Liver (tissue), 9 donors: ENCODE results near the gene NRG3. TPM values are rescaled to one million over a fixed set of nuclear protein-coding genes. Genes with fewer than 3 reads are reported as not detected.

Experiments
- DNase-seq: peaks from one replicate; pipeline ENCODE4 v3.0.0-alpha.2; 2017; ENCODE audit warnings: low spot score
- H3K27ac ChIP-seq, 2 donors: one replicate each; pipeline ENCODE4 v1.7.0; 2013; ENCODE audit warnings: inconsistent platforms in 2 of 2, low read length in 2 of 2, control low read depth in 1 of 2, low read depth in 1 of 2, mild to moderate bottlenecking in 1 of 2
- H3K27me3 ChIP-seq, 4 donors: one replicate each; pipeline versions ENCODE4 v1.6.1 to v1.7.0; 2013; ENCODE audit warnings: low read length in 3 of 4, inconsistent platforms in 1 of 4, mild to moderate bottlenecking in 1 of 4, moderate library complexity in 1 of 4; ENCODE audit not compliant: control insufficient read depth in 4 of 4, insufficient read depth in 4 of 4
- H3K36me3 ChIP-seq, 4 donors: one replicate each; pipeline versions ENCODE4 v1.6.1 to v1.7.0; 2013; ENCODE audit warnings: low read length in 3 of 4, mild to moderate bottlenecking in 3 of 4, low read depth in 1 of 4, moderate library complexity in 1 of 4; ENCODE audit not compliant: control insufficient read depth in 4 of 4, insufficient read depth in 3 of 4
- H3K4me1 ChIP-seq, 4 donors: one replicate each; pipeline versions ENCODE4 v1.6.1 to v1.7.0; 2013; ENCODE audit warnings: low read length in 3 of 4, mild to moderate bottlenecking in 3 of 4, moderate library complexity in 1 of 4; ENCODE audit not compliant: control insufficient read depth in 4 of 4, insufficient read depth in 4 of 4
- H3K4me3 ChIP-seq, 3 donors: one replicate each; pipeline versions ENCODE4 v1.6.1 to v1.7.0; 2013; ENCODE audit warnings: low read length in 3 of 3, control low read depth in 1 of 3, low read depth in 1 of 3, mild to moderate bottlenecking in 1 of 3
- H3K9ac ChIP-seq, 2 donors: one replicate each; pipeline ENCODE4 v1.7.0; 2013; ENCODE audit warnings: low read length in 2 of 2, mild to moderate bottlenecking in 2 of 2, moderate library complexity in 2 of 2, control low read depth in 1 of 2, low read depth in 1 of 2
- H3K9me3 ChIP-seq, 4 donors: one replicate each; pipeline versions ENCODE4 v1.6.1 to v1.7.0; 2013; ENCODE audit warnings: low read length in 3 of 4; ENCODE audit not compliant: control insufficient read depth in 4 of 4
- FOXA1 ChIP-seq: IDR thresholded peaks from 2 replicates; pipeline ENCODE4 v1.6.1; 2016; ENCODE audit warnings: antibody characterized with exemption
- FOXA2 ChIP-seq: IDR thresholded peaks from 2 replicates; pipeline ENCODE4 v1.6.1; 2016; ENCODE audit warnings: antibody characterized with exemption
- GABPA ChIP-seq, 2 donors: IDR thresholded peaks in 1 of 2; conservative IDR thresholded peaks in 1 of 2; 2 replicates each; pipeline ENCODE4 v1.6.1; 2016; ENCODE audit warnings: antibody characterized with exemption in 2 of 2, mild to moderate bottlenecking in 1 of 2, moderate library complexity in 1 of 2
- HNF4A ChIP-seq, 2 donors: conservative IDR thresholded peaks; 2 replicates each; pipeline ENCODE4 v1.6.1; 2016; ENCODE audit warnings: antibody characterized with exemption in 2 of 2, mild to moderate bottlenecking in 2 of 2
- HNF4G ChIP-seq: IDR thresholded peaks from 2 replicates; pipeline ENCODE4 v1.6.1; 2016; ENCODE audit warnings: antibody characterized with exemption
- JUND ChIP-seq, 2 donors: IDR thresholded peaks; 2 replicates each; pipeline ENCODE4 v1.6.1; 2016; ENCODE audit warnings: antibody characterized with exemption in 2 of 2
- NR2F2 ChIP-seq: IDR thresholded peaks from 2 replicates; pipeline ENCODE4 v1.6.1; 2016; ENCODE audit warnings: antibody characterized with exemption
- RAD21 ChIP-seq, 2 donors: IDR thresholded peaks; 2 replicates each; pipeline ENCODE4 v1.6.1; 2016; ENCODE audit warnings: antibody characterized with exemption in 2 of 2, mild to moderate bottlenecking in 2 of 2
- RXRA ChIP-seq, 2 donors: IDR thresholded peaks; 2 replicates each; pipeline ENCODE4 v1.6.1; 2017 to 2018; ENCODE audit warnings: antibody characterized with exemption in 2 of 2, mild to moderate bottlenecking in 1 of 2
- SP1 ChIP-seq: IDR thresholded peaks from 2 replicates; pipeline ENCODE4 v1.6.1; 2018; ENCODE audit warnings: antibody characterized with exemption, mild to moderate bottlenecking
- TAF1 ChIP-seq: conservative IDR thresholded peaks from 2 replicates; pipeline ENCODE4 v1.6.1; 2016; ENCODE audit warnings: antibody characterized with exemption, mild to moderate bottlenecking
- WGBS: extraction: QIAGEN DNeasy Blood & Tissue Kit; methylation state at CpG from one replicate; pipeline ENCODE4 v1.1.7; 2013; 5-methylcytosine and 5-hydroxymethylcytosine counted together
- polyA plus RNA-seq, 2 donors: library from polyadenylated mRNA; stranded (reverse) in 1 of 2; unstranded in 1 of 2; fragments of 200-250 nt in 1 of 2; fragments of >200 nt in 1 of 2; fragmentation: Nextera tagmentation in 1 of 2; extraction: Ambion mirVana in 1 of 2; gene quantifications; one replicate each; pipeline versions ENCODE4 v1.2.1 to v1.2.3, GENCODE V29; 2013 to 2015
- total RNA-seq, 2 donors: library from RNA; depleted of rRNA; stranded (reverse); fragments of >200 nt; gene quantifications; one replicate each; pipeline ENCODE4 v1.2.3, GENCODE V29; 2014
- TF ChIP-seq, protein P1 (sequence below): IDR thresholded peaks from 2 replicates; pipeline ENCODE4 v1.6.1; 2016; ENCODE audit warnings: antibody characterized with exemption, mild to moderate bottlenecking
- TF ChIP-seq, protein P2 (sequence below): IDR thresholded peaks from 2 replicates; pipeline ENCODE4 v1.6.1; 2016; ENCODE audit warnings: antibody characterized with exemption
- TF ChIP-seq, protein P3 (sequence below): fragments of 150-350 bp; IDR thresholded peaks from 2 replicates; pipeline ENCODE4 v1.5.1; 2017; ENCODE audit warnings: improper control_type of control experiment, low read depth, low read length; ENCODE audit not compliant: missing input control
- TF ChIP-seq, protein P4 (sequence below): IDR thresholded peaks from 2 replicates; pipeline ENCODE4 v1.6.1; 2016; ENCODE audit warnings: antibody characterized with exemption
- TF ChIP-seq, protein P5 (sequence below): IDR thresholded peaks from 2 replicates; pipeline ENCODE4 v1.6.1; 2016; ENCODE audit warnings: antibody characterized with exemption
- donor health status: healthy.
- donor health status: healthy.
- donor health status: healthy.
- donor health status: healthy.
- donor health status: healthy.

The NRG3 gene
- total and polyA plus RNA-seq, 4 donors: 0.24 to 3.7 (median 0.38) TPM

DNA sequence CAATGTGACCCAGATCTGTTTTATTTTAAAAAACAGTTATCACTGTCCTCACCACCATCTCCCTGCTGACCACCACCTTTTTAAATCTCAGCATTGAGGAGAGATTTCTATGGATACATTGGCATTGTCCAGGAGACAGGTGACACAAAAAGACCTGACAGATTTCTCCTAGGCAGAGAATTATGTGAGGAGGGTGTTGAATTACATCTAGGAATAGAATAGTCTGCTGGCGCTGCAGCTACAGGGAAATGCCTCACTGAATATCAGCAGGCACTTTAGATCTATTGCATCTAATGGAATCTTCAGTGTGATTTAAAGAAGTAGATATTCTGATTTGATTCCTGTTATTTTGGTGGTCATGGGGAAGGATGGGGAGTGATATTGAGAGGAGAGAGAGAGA lies 593.5 kb downstream of the NRG3 start (continued):
- TF ChIP-seq, protein P1, sequence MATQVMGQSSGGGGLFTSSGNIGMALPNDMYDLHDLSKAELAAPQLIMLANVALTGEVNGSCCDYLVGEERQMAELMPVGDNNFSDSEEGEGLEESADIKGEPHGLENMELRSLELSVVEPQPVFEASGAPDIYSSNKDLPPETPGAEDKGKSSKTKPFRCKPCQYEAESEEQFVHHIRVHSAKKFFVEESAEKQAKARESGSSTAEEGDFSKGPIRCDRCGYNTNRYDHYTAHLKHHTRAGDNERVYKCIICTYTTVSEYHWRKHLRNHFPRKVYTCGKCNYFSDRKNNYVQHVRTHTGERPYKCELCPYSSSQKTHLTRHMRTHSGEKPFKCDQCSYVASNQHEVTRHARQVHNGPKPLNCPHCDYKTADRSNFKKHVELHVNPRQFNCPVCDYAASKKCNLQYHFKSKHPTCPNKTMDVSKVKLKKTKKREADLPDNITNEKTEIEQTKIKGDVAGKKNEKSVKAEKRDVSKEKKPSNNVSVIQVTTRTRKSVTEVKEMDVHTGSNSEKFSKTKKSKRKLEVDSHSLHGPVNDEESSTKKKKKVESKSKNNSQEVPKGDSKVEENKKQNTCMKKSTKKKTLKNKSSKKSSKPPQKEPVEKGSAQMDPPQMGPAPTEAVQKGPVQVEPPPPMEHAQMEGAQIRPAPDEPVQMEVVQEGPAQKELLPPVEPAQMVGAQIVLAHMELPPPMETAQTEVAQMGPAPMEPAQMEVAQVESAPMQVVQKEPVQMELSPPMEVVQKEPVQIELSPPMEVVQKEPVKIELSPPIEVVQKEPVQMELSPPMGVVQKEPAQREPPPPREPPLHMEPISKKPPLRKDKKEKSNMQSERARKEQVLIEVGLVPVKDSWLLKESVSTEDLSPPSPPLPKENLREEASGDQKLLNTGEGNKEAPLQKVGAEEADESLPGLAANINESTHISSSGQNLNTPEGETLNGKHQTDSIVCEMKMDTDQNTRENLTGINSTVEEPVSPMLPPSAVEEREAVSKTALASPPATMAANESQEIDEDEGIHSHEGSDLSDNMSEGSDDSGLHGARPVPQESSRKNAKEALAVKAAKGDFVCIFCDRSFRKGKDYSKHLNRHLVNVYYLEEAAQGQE: no peak
- TF ChIP-seq RAD21 (IDR thresholded peaks at IDR 0.05): no peak
- TF ChIP-seq FOXA2: no peak
- TF ChIP-seq HNF4G: no peak
- no peak for TF ChIP-seq GABPA (IDR thresholded peaks at IDR 0.05 in 1 of 2, conservative IDR thresholded peaks at IDR 0.05 in 1 of 2)
- no peak for TF ChIP-seq RXRA (IDR thresholded peaks at IDR 0.05)

DNA sequence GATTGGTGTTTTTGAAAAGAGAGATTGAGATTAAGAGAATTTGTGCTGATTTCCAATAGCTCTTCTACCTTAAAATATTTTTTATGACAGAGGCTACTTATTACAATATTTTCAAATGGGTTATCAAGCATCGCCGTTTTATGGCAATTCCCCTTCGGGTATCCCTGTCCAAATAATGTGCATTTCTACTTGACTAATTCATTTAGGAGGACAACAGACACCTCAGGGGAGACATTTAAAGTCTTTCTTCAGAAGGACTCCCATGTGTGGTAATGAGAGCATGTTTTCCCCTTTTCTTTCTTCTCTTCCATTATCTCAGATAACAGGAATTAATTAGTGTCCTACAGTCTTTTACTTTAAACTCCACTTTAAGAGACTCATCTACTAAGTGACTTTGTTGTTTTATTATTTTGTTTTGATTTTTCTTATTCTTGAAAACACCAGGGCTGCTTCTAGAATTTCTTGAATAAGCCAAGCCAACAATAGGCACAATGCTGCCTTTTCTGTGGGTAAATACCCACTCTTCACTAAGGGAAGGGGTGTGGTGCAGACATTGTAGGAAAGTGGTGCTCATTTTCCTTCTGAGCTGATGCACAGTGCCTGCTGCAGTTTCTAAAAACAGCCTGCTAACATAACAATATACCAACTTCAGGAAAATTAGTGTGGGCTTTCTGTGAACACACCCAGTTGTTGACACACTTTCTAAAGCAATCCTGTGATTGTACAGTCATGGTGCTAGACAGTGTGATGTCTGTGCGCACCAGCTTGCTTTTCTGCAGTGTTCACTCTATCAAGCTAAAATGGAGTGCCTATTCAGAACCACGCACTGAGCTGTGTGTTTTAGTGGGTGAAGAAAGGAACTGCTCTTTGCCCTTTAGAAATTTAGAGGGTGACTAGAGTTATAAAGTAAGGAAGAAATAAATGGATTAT lies 597.7 kb downstream of the NRG3 start:
- Histone ChIP-seq H3K9me3 (no peaks in the 10 kb centered on the region), H3K4me3 (no peak overlapping the region), H3K9ac (no peak overlapping the region), H3K27ac (no peak overlapping the region), H3K36me3 (no peaks in the 10 kb centered on the region), H3K4me1 (no peaks in the 10 kb centered on the region), H3K27me3 (no peaks in the 10 kb centered on the region)
- 94% methylated on average over 5 of the region's 5 CpGs for WGBS
- no peak for TF ChIP-seq FOXA2
- no peak for TF ChIP-seq GABPA (IDR thresholded peaks at IDR 0.05 in 1 of 2, conservative IDR thresholded peaks at IDR 0.05 in 1 of 2)
- no peak for TF ChIP-seq FOXA1
- TF ChIP-seq, protein P2, sequence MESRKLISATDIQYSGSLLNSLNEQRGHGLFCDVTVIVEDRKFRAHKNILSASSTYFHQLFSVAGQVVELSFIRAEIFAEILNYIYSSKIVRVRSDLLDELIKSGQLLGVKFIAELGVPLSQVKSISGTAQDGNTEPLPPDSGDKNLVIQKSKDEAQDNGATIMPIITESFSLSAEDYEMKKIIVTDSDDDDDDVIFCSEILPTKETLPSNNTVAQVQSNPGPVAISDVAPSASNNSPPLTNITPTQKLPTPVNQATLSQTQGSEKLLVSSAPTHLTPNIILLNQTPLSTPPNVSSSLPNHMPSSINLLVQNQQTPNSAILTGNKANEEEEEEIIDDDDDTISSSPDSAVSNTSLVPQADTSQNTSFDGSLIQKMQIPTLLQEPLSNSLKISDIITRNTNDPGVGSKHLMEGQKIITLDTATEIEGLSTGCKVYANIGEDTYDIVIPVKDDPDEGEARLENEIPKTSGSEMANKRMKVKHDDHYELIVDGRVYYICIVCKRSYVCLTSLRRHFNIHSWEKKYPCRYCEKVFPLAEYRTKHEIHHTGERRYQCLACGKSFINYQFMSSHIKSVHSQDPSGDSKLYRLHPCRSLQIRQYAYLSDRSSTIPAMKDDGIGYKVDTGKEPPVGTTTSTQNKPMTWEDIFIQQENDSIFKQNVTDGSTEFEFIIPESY: no peak
- TF ChIP-seq RXRA (IDR thresholded peaks at IDR 0.05): no peak
- TF ChIP-seq, protein P1: no peak
- TF ChIP-seq RAD21 (IDR thresholded peaks at IDR 0.05): no peak
- TF ChIP-seq JUND (IDR thresholded peaks at IDR 0.05): no peak
- no peak for TF ChIP-seq TAF1
- TF ChIP-seq, protein P3, sequence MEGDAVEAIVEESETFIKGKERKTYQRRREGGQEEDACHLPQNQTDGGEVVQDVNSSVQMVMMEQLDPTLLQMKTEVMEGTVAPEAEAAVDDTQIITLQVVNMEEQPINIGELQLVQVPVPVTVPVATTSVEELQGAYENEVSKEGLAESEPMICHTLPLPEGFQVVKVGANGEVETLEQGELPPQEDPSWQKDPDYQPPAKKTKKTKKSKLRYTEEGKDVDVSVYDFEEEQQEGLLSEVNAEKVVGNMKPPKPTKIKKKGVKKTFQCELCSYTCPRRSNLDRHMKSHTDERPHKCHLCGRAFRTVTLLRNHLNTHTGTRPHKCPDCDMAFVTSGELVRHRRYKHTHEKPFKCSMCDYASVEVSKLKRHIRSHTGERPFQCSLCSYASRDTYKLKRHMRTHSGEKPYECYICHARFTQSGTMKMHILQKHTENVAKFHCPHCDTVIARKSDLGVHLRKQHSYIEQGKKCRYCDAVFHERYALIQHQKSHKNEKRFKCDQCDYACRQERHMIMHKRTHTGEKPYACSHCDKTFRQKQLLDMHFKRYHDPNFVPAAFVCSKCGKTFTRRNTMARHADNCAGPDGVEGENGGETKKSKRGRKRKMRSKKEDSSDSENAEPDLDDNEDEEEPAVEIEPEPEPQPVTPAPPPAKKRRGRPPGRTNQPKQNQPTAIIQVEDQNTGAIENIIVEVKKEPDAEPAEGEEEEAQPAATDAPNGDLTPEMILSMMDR: no peak
- TF ChIP-seq, protein P4, sequence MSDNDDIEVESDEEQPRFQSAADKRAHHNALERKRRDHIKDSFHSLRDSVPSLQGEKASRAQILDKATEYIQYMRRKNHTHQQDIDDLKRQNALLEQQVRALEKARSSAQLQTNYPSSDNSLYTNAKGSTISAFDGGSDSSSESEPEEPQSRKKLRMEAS: no peak
- no peak for TF ChIP-seq SP1
- TF ChIP-seq, protein P5, sequence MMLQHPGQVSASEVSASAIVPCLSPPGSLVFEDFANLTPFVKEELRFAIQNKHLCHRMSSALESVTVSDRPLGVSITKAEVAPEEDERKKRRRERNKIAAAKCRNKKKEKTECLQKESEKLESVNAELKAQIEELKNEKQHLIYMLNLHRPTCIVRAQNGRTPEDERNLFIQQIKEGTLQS: no peak
- no peak for TF ChIP-seq HNF4G
- TF ChIP-seq HNF4A (conservative IDR thresholded peaks at IDR 0.05): no peak
- no peak for TF ChIP-seq NR2F2
- DNase-seq: no peak
